Spinal cord (tissue), 10 donors: ENCODE data around the gene LRRC3. TPM values are rescaled to one million over a fixed set of nuclear protein-coding genes. Genes with fewer than 3 reads are reported as not detected.

Experiments used
- DNase-seq, 6 donors: peaks; one replicate each; pipeline versions ENCODE4 v3.0.0 to v3.0.0-alpha.2; 2013 to 2015; ENCODE audit warnings: low spot score in 6 of 6, low read depth in 4 of 6
- H3K27ac ChIP-seq: one replicate; pipeline ENCODE4 v1.5.1; 2013; ENCODE audit warnings: low read depth, low read length, control low read depth
- H3K27me3 ChIP-seq: one replicate; pipeline ENCODE4 v1.6.1; 2013; ENCODE audit warnings: low read length; ENCODE audit not compliant: control insufficient read depth, insufficient read depth
- H3K36me3 ChIP-seq: one replicate; pipeline ENCODE4 v1.6.1; 2013; ENCODE audit warnings: low read length; ENCODE audit not compliant: control insufficient read depth, insufficient read depth
- H3K4me1 ChIP-seq: one replicate; pipeline ENCODE4 v1.6.1; 2013; ENCODE audit warnings: low read length; ENCODE audit not compliant: control insufficient read depth, insufficient read depth
- H3K4me3 ChIP-seq: one replicate; pipeline ENCODE4 v1.5.1; 2013; ENCODE audit warnings: low read depth, low read length, control low read depth
- H3K9me3 ChIP-seq: one replicate; pipeline ENCODE4 v1.6.1; 2013; ENCODE audit warnings: low read length; ENCODE audit not compliant: control insufficient read depth, insufficient read depth
- WGBS: methylation state at CpG from one replicate; pipeline ENCODE4 v1.1.5; 2013; ENCODE audit warnings: missing lambda C conversion rate; ENCODE audit not compliant: insufficient coverage; 5-methylcytosine and 5-hydroxymethylcytosine counted together
- polyA plus RNA-seq, 2 donors: library from polyadenylated mRNA; unstranded; fragments of 120-200 nt; gene quantifications; one replicate each; pipeline ENCODE4 v1.2.1, GENCODE V29; 2013; ENCODE audit not compliant: insufficient read length in 2 of 2
- total RNA-seq, 2 donors: library from RNA; depleted of rRNA in 1 of 2; stranded (reverse); fragments of 120-200 nt in 1 of 2; fragments of >200 nt in 1 of 2; gene quantifications; one replicate each; pipeline versions ENCODE4 v1.2.3 to v1.2.4, GENCODE V29; 2013 to 2014
- donor health status: healthy.

The LRRC3 gene
- total and polyA plus RNA-seq, 4 donors: 1.4 to 6.5 (median 3.4) TPM

DNA sequence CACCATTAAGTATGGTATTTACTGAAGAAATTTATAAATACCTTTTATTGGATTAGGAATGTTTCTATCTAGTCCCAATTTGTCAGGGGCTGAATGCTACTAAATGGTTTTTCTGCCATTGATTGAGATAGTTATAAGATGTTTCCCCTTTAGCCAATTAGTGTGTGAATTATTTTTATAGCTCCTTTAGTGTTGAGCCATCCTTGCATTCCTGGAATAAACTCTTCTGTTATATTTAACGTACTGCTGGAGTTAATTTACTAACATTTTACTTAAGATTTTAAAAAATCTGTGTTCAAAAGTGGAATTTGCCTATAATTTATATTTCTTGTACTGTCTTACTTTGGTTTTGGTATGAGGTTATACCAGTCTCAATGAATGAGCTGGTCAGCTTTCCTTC is 25.4 kb upstream of the LRRC3 start:
- H3K4me3 ChIP-seq: no peak overlapping the region
- WGBS: no CpG with 5 or more reads among the region's 1 CpG
- H3K9me3 ChIP-seq: peaks cover 3% of the 10 kb centered on the region
- peaks cover 43% of the 10 kb centered on the region for H3K36me3 ChIP-seq
- H3K27me3 ChIP-seq: no peaks in the 10 kb centered on the region
- H3K27ac ChIP-seq: no peak overlapping the region
- no peaks in the 10 kb centered on the region for H3K4me1 ChIP-seq
- DNase-seq: no peak

DNA sequence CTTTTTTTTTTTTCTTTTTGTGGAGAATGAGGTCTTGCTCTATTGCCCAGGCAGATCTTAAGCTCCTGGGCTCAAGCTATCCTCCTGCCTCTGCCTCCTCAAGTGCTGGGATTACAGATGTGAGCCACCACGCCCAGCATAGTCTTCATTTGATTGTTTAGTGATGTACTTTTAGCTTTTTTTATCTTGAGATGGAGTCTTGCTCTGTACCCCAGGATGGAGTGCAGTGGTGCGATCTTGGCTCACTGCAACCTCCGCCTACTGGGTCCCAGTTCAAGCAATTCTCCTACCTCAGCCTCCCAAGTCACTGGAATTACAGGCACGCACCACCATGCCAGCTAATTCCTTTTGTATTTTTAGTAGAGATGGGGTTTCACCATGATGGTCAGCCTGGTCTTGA is 24.0 kb upstream of the LRRC3 start:
- Histone ChIP-seq H3K9me3 (peaks cover 3% of the 10 kb centered on the region), H3K4me3 (no peak overlapping the region), H3K4me1 (no peaks in the 10 kb centered on the region), H3K27me3 (no peaks in the 10 kb centered on the region), H3K27ac (no peak overlapping the region), H3K36me3 (peaks cover 44% of the 10 kb centered on the region)
- no peak for DNase-seq
- no CpG with 5 or more reads among the region's 4 CpGs for WGBS

DNA sequence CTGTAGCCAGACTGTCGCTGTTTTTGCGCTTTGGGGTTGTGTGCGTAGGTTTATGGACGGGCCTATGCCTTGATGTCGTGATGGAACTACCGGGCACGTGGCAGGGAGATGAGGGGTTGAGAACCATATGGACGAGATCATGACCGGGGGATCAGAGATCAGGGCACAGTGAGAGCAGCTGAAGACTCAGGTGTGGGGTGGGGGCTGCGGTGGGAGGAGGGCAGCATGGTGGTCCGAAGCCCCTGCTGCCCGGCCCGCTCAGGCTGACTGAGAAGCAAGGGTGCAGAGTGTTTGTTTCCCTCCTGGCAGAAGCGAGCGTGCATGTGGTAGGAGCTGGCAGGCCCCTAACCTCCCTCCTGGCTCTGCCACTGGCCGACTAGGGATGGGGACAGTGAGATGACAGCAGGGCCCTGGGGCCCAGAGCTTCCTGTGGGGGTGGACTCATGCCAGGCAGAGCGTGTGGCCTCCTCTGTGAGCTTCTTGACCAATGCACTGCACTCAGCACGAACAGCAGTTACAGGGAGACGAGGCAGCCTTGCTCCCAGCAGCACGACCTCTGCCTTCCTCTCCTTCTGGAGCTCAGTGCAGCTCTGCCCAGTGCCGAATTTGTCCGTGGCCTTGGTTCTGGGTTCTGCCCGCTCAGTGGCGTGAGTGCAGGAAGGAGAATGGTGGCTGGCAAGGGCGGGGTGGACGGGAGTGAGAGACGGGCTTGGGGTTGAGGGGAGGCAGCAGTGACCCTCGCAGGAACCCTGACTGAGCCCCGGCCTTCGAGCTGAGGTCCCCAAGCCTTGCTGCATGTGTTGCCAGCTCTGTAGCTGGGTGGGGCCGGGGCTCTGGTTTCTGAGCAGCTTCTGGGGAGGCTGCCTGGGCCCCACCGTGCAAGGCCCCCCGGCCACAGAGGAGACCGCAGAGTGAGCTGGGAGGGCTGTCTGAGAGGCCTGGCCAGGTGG is 22.2 kb upstream of the LRRC3 start:
- 88% methylated on average over 33 of the region's 34 CpGs for WGBS
- H3K4me3 ChIP-seq: no peak overlapping the region
- no peaks in the 10 kb centered on the region for H3K4me1 ChIP-seq
- no peak for DNase-seq
- H3K27ac ChIP-seq: no peak overlapping the region
- H3K27me3 ChIP-seq: no peaks in the 10 kb centered on the region
- H3K36me3 ChIP-seq: peaks cover 44% of the 10 kb centered on the region
- peaks cover 3% of the 10 kb centered on the region for H3K9me3 ChIP-seq

DNA sequence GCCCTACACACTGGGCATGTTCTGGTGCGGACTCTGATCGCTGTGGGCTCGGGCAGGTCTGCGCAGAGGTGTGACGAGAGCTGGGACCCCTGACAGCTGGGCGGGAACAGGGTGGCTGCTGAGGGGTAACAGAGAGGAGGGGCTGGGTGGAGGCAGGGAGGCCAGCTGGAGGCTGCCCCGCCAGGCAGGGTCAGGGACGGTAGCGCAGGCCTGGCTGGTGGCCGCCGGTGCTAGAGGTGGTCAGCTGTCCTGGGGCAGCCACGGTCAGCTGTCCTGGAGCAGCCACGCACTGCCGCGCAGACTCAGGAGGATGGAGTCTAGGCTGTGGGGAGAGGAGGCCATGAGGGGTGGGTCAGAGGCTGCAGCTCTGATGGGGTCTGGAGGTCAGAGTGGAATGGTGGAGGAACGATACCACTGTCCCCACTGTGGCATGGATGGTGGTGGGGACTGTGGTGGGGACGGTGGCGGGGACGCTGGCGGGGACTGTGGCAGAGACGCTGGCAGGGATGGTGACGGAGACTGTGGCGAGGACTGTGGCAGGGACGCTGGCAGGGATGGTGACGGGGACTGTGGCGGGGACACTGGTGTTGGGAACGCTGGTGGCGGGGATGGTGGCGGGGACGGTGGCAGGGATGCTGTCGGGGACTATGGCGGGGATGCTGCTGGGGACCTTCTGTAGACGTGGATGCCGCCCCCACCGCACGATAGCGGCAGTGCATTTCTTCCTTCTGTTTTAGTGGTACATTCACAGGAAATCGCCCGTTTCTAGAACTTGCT is 21.3 kb upstream of the LRRC3 start:
- DNase-seq: no peak
- no peak overlapping the region for H3K27ac ChIP-seq
- 93% methylated on average over 39 of the region's 39 CpGs for WGBS

DNA sequence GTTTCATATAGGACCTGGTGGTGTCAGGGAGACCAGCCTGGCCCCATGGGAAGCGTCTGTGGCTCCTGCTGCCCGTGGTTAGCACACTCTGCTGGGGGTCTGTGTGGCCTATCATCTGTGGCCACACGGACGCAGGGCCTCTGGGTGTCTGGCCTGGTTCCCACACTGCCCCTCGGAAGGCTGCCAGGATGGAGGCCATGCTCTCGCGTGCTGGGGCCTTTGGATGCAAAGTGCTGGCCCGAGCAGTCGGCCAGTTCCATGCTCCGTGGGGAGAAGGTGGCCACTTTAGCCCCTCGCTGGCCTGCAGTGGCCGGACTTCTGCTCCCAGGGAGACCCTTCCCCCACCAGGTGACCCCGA is 20.8 kb upstream of the LRRC3 start:
- H3K4me1 ChIP-seq: no peaks in the 10 kb centered on the region
- H3K27me3 ChIP-seq: no peaks in the 10 kb centered on the region
- H3K9me3 ChIP-seq: peaks cover 3% of the 10 kb centered on the region
- 80% methylated on average over 13 of the region's 13 CpGs for WGBS
- H3K36me3 ChIP-seq: peaks cover 57% of the 10 kb centered on the region
- DNase-seq: no peak
- H3K27ac ChIP-seq: no peak overlapping the region
- H3K4me3 ChIP-seq: no peak overlapping the region

More for the DNA sequence above, 21.3 kb upstream of the LRRC3 start:
- peaks cover 3% of the 10 kb centered on the region for H3K9me3 ChIP-seq
- H3K27me3 ChIP-seq: no peaks in the 10 kb centered on the region
- H3K36me3 ChIP-seq: peaks cover 53% of the 10 kb centered on the region
- no peak overlapping the region for H3K4me3 ChIP-seq
- H3K4me1 ChIP-seq: no peaks in the 10 kb centered on the region

DNA sequence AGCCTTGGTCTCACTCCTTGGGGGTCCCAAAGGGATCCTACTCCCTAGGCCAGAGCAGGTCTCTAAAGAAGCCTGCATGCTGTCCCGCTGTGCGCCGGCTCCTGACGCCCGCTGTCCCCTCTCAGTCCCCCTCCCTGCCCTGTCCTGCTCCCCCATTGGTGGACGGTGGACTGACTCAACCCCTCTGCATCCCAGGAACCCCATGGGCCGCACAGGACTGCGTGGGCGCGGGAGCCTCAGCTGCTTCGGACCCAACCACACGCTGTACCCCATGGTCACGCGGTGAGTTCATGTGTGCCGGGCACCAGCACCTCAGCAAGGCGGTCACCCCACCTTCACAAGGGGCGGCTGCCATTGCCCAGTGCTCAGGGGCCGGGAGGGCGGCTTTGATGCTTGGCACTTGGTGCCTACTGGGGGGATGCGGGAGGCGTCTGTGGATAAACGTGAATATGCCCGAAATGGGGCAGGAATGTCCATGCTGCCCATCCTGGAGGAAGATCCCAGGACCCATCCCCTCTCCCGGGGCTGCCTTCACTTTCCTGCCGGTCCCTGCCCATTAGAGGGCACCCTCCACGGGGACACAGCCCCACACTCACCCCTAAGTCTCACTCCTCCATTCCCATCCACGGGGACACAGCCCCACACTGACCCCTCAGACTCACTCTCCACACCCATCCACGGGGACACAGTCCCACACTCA is 20.2 kb upstream of the LRRC3 start:
- no peak for DNase-seq
- H3K4me1 ChIP-seq: no peaks in the 10 kb centered on the region
- peaks cover 57% of the 10 kb centered on the region for H3K36me3 ChIP-seq
- H3K9me3 ChIP-seq: no peaks in the 10 kb centered on the region
- no peaks in the 10 kb centered on the region for H3K27me3 ChIP-seq
- no peak overlapping the region for H3K27ac ChIP-seq
- H3K4me3 ChIP-seq: no peak overlapping the region
- 86% methylated on average over 25 of the region's 28 CpGs for WGBS

DNA sequence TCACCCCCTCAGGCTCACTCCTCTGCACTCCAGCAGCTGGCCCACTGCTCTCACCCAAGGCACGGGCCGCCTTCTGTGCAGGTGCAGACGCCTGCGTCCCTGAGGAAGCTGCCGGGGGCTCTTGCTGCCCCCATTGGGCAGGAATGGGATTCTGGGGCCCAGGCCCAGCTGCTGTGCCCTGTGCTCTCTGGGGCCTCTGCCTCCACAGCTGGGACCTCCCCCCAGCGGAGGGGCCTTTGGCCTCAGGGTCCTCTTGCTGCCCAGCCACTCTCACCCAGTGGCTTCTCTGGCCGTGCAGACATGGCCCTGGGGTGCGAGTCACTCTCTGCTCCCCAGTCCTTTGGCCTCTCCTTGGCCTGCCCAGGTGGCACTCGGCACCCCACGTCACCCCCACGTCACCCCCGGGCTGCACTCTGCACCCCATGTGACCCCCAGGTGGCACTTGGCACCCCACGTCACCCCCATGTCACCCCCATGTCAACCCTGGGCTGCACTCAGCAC is 19.1 kb upstream of the LRRC3 start:
- Histone ChIP-seq H3K27ac (no peak overlapping the region), H3K27me3 (no peaks in the 10 kb centered on the region), H3K9me3 (no peaks in the 10 kb centered on the region), H3K4me3 (no peak overlapping the region), H3K36me3 (peaks cover 66% of the 10 kb centered on the region), H3K4me1 (no peaks in the 10 kb centered on the region)
- WGBS: 84% methylated on average over 10 of the region's 13 CpGs
- DNase-seq: no peak

DNA sequence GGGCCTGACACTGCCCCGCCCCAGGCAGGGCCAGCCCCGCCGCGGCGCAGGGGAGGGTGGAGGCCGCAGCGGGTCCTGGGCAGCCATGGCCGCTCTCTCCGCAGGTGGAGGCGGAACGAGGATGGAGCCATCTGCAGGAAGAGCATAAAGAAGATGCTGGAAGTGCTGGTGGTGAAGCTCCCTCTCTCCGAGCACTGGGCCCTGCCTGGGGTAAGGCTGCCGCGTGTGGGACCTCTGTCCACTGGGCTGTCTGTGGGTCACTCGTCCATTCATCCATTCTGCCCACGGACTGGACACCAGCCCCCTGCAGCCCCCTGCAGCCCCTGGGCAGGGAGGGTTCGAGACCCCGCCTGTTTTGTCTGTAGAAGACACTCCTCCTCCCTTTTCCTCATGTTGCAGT is 18.4 kb upstream of the LRRC3 start:
- H3K9me3 ChIP-seq: no peaks in the 10 kb centered on the region
- H3K4me1 ChIP-seq: no peaks in the 10 kb centered on the region
- WGBS: 85% methylated on average over 15 of the region's 18 CpGs
- no peaks in the 10 kb centered on the region for H3K27me3 ChIP-seq
- peaks cover 74% of the 10 kb centered on the region for H3K36me3 ChIP-seq
- DNase-seq: no peak
- no peak overlapping the region for H3K4me3 ChIP-seq
- H3K27ac ChIP-seq: no peak overlapping the region

DNA sequence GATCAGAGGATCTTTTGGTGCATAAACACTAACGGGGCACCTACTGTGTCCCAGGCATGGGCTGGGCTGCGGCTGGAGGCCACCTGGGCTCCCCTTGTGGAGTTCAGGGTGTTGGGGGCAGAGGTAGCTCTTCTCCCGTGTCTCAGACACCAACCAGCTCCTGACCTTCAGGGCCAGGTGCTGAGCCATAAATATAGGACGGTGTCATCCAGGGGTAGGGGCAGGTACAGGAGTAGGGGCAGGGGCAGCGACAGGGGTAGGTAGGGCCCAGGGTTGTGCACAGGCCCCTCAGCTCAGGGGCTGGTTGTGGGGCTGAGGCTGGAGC is 18.0 kb upstream of the LRRC3 start:
- no peak for DNase-seq
- H3K27ac ChIP-seq: no peak overlapping the region
- no peak overlapping the region for H3K4me3 ChIP-seq
- no peaks in the 10 kb centered on the region for H3K27me3 ChIP-seq
- peaks cover 77% of the 10 kb centered on the region for H3K36me3 ChIP-seq
- H3K9me3 ChIP-seq: no peaks in the 10 kb centered on the region
- no peaks in the 10 kb centered on the region for H3K4me1 ChIP-seq
- WGBS: 86% methylated on average over 5 of the region's 5 CpGs
